H9 (cell line): ENCODE data around the gene SSNA1. TPM values are rescaled to one million over a fixed set of nuclear protein-coding genes. Genes with fewer than 3 reads are reported as not detected.
A peak's percentile ranks its signal among the peaks of the same experiment; 100 is the strongest.

Experiments used
- DNase-seq: peaks from one replicate; pipeline ENCODE4 v3.0.0-alpha.2; 2017
- H2AFZ ChIP-seq: one replicate; pipeline ENCODE4 v1.6.1; 2013; ENCODE audit warnings: mild to moderate bottlenecking, low read length, control low read depth, moderate library complexity
- H2AK5ac ChIP-seq: 2 replicates; pipeline ENCODE4 v1.6.1; 2013; ENCODE audit warnings: low read length, control low read depth, mixed read lengths; ENCODE audit not compliant: insufficient read length
- H2BK120ac ChIP-seq: one replicate; pipeline ENCODE4 v1.6.1; 2013; ENCODE audit warnings: low read depth, mild to moderate bottlenecking, low read length, control low read depth, inconsistent platforms; ENCODE audit not compliant: poor library complexity, severe bottlenecking
- H2BK12ac ChIP-seq: 2 replicates; pipeline ENCODE4 v1.6.1; 2013; ENCODE audit warnings: low read length, control low read depth, mixed read lengths, low read depth; ENCODE audit not compliant: insufficient read length
- H2BK15ac ChIP-seq: 2 replicates; pipeline ENCODE4 v1.6.1; 2013; ENCODE audit warnings: low read depth, low read length, control low read depth
- H2BK20ac ChIP-seq: one replicate; pipeline ENCODE4 v1.6.1; 2013; ENCODE audit warnings: low read depth, mild to moderate bottlenecking, low read length, control low read depth, inconsistent platforms; ENCODE audit not compliant: poor library complexity, severe bottlenecking
- H2BK5ac ChIP-seq: 2 replicates; pipeline ENCODE4 v1.6.1; 2013; ENCODE audit warnings: low read length, control low read depth, mixed read lengths; ENCODE audit not compliant: insufficient read length
- H3K14ac ChIP-seq: 2 replicates; pipeline ENCODE4 v1.6.1; 2013; ENCODE audit warnings: low read length, control low read depth; ENCODE audit not compliant: insufficient read depth
- H3K18ac ChIP-seq: 2 replicates; pipeline ENCODE4 v1.6.1; 2013; ENCODE audit warnings: low read depth, mild to moderate bottlenecking, mixed read lengths, low read length, control low read depth; ENCODE audit not compliant: insufficient read length
- H3K23ac ChIP-seq: 2 replicates; pipeline ENCODE4 v1.6.1; 2013; ENCODE audit warnings: low read length, control low read depth, mixed read lengths, low read depth; ENCODE audit not compliant: insufficient read length
- H3K23me2 ChIP-seq: 2 replicates; pipeline ENCODE4 v1.6.1; 2013; ENCODE audit warnings: low read depth, mild to moderate bottlenecking, mixed read lengths, low read length, control low read depth; ENCODE audit not compliant: insufficient read length, poor library complexity, severe bottlenecking
- H3K27ac ChIP-seq: 2 replicates; pipeline ENCODE4 v1.5.1; 2013; ENCODE audit warnings: low read length, control low read depth, mixed read lengths, low read depth; ENCODE audit not compliant: insufficient read length
- H3K27me3 ChIP-seq: 2 replicates; pipeline ENCODE4 v1.6.1; 2013; ENCODE audit warnings: low read length, control low read depth, inconsistent platforms; ENCODE audit not compliant: insufficient read depth
- H3K4ac ChIP-seq: 2 replicates; pipeline ENCODE4 v1.6.1; 2013; ENCODE audit warnings: low read depth, mild to moderate bottlenecking, control low read depth, inconsistent platforms, low read length, moderate library complexity
- H3K4me1 ChIP-seq: 2 replicates; pipeline ENCODE4 v1.6.1; 2013; ENCODE audit warnings: low read length, control low read depth, inconsistent platforms; ENCODE audit not compliant: insufficient read depth
- H3K4me2 ChIP-seq: 2 replicates; pipeline ENCODE4 v1.6.1; 2013; ENCODE audit warnings: low read length, control low read depth, mixed read lengths; ENCODE audit not compliant: insufficient read length, insufficient read depth
- H3K56ac ChIP-seq: 2 replicates; pipeline ENCODE4 v1.6.1; 2013; ENCODE audit warnings: low read depth, mild to moderate bottlenecking, mixed read lengths, low read length, control low read depth; ENCODE audit not compliant: insufficient read length
- H3K79me1 ChIP-seq: 2 replicates; pipeline ENCODE4 v1.6.1; 2013; ENCODE audit warnings: low read depth, mild to moderate bottlenecking, moderate library complexity, low read length, control low read depth, inconsistent platforms; ENCODE audit not compliant: insufficient read depth, poor library complexity, severe bottlenecking
- H3K79me2 ChIP-seq: 2 replicates; pipeline ENCODE4 v1.6.1; 2013; ENCODE audit warnings: low read length, control low read depth, inconsistent platforms; ENCODE audit not compliant: insufficient read depth
- H3K9ac ChIP-seq: 2 replicates; pipeline ENCODE4 v1.6.1; 2013; ENCODE audit warnings: low read length, control low read depth, mixed read lengths; ENCODE audit not compliant: insufficient read length; ENCODE audit errors: extremely low read depth
- H3K9me3 ChIP-seq: one replicate; pipeline ENCODE4 v1.6.1; 2013; ENCODE audit warnings: low read depth, low read length, inconsistent platforms; ENCODE audit not compliant: control insufficient read depth
- H3T11ph ChIP-seq: one replicate; pipeline ENCODE4 v1.6.1; 2013; ENCODE audit warnings: mild to moderate bottlenecking, low read length, control low read depth, inconsistent platforms
- H4K20me1 ChIP-seq: one replicate; pipeline ENCODE4 v1.6.1; 2013; ENCODE audit not compliant: control insufficient read depth, insufficient read length, insufficient read depth
- H4K5ac ChIP-seq: 2 replicates; pipeline ENCODE4 v1.6.1; 2013; ENCODE audit warnings: low read depth, mild to moderate bottlenecking, mixed read lengths, low read length, control low read depth; ENCODE audit not compliant: insufficient read length
- H4K8ac ChIP-seq: replicated peaks from 2 replicates; pipeline ENCODE4 v1.6.1; 2013; ENCODE audit warnings: low read length, control low read depth, mixed read lengths, low read depth; ENCODE audit not compliant: insufficient read length
- H4K91ac ChIP-seq: 2 replicates; pipeline ENCODE4 v1.6.1; 2013; ENCODE audit warnings: low read depth, mild to moderate bottlenecking, moderate library complexity, mixed read lengths, low read length, control low read depth; ENCODE audit not compliant: insufficient read length
- H3K27ac Mint-ChIP-seq, 3 experiments: 2 replicates in 2 of 3; 3 replicates in 1 of 3; pipeline ENCODE4 v1.8.0; 2020 to 2021; ENCODE audit warnings: mixed read lengths in 3 of 3, mild to moderate bottlenecking in 1 of 3, moderate library complexity in 1 of 3
- H3K27me3 Mint-ChIP-seq: 2 replicates; pipeline ENCODE4 v1.8.0; 2021; ENCODE audit warnings: low read depth, mild to moderate bottlenecking, moderate library complexity, mixed read lengths
- H3K36me3 Mint-ChIP-seq, 3 experiments: 2 replicates in 2 of 3; 3 replicates in 1 of 3; pipeline ENCODE4 v1.8.0; 2020 to 2021; ENCODE audit warnings: low read depth in 3 of 3, mixed read lengths in 3 of 3; ENCODE audit not compliant: insufficient read depth in 1 of 3
- H3K4me1 Mint-ChIP-seq, 2 experiments: 2 replicates each; pipeline ENCODE4 v1.8.0; 2020; ENCODE audit warnings: mixed read lengths in 2 of 2
- H3K4me3 Mint-ChIP-seq, 2 experiments: 2 replicates in 1 of 2; 3 replicates in 1 of 2; pipeline ENCODE4 v1.8.0; 2020 to 2021; ENCODE audit warnings: mild to moderate bottlenecking in 2 of 2, mixed read lengths in 2 of 2, moderate library complexity in 1 of 2
- H3K9me3 Mint-ChIP-seq, 2 experiments: 2 replicates in 1 of 2; 3 replicates in 1 of 2; pipeline ENCODE4 v1.8.0; 2020; ENCODE audit warnings: mild to moderate bottlenecking in 2 of 2, mixed read lengths in 2 of 2, moderate library complexity in 1 of 2
- WGBS: extraction: QIAGEN DNeasy Blood & Tissue Kit; methylation state at CpG from one replicate; pipeline ENCODE4 v1.1.7; 2013; ENCODE audit warnings: missing lambda C conversion rate, low lambda C conversion rate, mixed read lengths; ENCODE audit not compliant: insufficient read length; ENCODE audit errors: extremely low coverage; 5-methylcytosine and 5-hydroxymethylcytosine counted together
- total RNA-seq: library from RNA; stranded (reverse); gene quantifications from 2 replicates; pipeline ENCODE4 v1.2.1, GENCODE V29; 2021
- TF ChIP-seq, protein P1 (sequence below): fragments of 200-600 bp; sonication (generic); conservative IDR thresholded peaks from 3 replicates; pipeline ENCODE4 v1.8.0; 2021; ENCODE audit warnings: antibody characterized with exemption, mild to moderate bottlenecking

The SSNA1 gene
- total RNA-seq, 1 experiment from 2014 or later: 69.2 TPM

- no peaks in the 10 kb centered on the region for H3K36me3 Mint-ChIP-seq
- WGBS: no CpG with 5 or more reads among the region's 36 CpGs
Observed at GRCh38 chr9:137168573-137168903, 19.9 kb upstream of the SSNA1 start.

More at GRCh38 chr9:137168573-137168903, 19.9 kb upstream of the SSNA1 start:
- Histone ChIP-seq H3K4ac (no peak overlapping the region), H3K79me2 (no peaks in the 10 kb centered on the region), H2BK15ac (no peak overlapping the region), H3K18ac (no peak overlapping the region), H3K79me1 (no peaks in the 10 kb centered on the region), H4K8ac (no peak overlapping the region), H2BK20ac (no peak overlapping the region), H3T11ph (no peak overlapping the region), H3K14ac (no peak overlapping the region), H2BK5ac (no peak overlapping the region), H4K5ac (no peak overlapping the region), H3K9me3 (no peaks in the 10 kb centered on the region), H3K4me1 (no peaks in the 10 kb centered on the region), H3K27ac (no peak overlapping the region), H2AK5ac (no peak overlapping the region), H2BK12ac (no peak overlapping the region), H2BK120ac (no peak overlapping the region), H4K91ac (no peak overlapping the region), H3K27me3 (peaks cover 37% of the 10 kb centered on the region; the same call in 1 of the 2 replicates), H3K23ac (no peak overlapping the region), H3K23me2 (peaks cover 4% of the 10 kb centered on the region), H4K20me1 (no peaks in the 10 kb centered on the region), H3K4me2 (peak overlapping the region; percentile 68), H3K56ac (no peak overlapping the region), H3K9ac (no peak overlapping the region), H2AFZ (no peak overlapping the region)
- H3K9me3 Mint-ChIP-seq: no peaks in the 10 kb centered on the region
- peak overlapping the region; percentile 47 to 73; a peak in 4 of 5 replicates for H3K4me3 Mint-ChIP-seq
- peaks cover 3 to 7% of the 10 kb centered on the region in 2 experiments for H3K4me1 Mint-ChIP-seq
- H3K27ac Mint-ChIP-seq: no peak overlapping the region
- TF ChIP-seq, protein P1, sequence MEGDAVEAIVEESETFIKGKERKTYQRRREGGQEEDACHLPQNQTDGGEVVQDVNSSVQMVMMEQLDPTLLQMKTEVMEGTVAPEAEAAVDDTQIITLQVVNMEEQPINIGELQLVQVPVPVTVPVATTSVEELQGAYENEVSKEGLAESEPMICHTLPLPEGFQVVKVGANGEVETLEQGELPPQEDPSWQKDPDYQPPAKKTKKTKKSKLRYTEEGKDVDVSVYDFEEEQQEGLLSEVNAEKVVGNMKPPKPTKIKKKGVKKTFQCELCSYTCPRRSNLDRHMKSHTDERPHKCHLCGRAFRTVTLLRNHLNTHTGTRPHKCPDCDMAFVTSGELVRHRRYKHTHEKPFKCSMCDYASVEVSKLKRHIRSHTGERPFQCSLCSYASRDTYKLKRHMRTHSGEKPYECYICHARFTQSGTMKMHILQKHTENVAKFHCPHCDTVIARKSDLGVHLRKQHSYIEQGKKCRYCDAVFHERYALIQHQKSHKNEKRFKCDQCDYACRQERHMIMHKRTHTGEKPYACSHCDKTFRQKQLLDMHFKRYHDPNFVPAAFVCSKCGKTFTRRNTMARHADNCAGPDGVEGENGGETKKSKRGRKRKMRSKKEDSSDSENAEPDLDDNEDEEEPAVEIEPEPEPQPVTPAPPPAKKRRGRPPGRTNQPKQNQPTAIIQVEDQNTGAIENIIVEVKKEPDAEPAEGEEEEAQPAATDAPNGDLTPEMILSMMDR: no peak
- peaks cover 91% of the 10 kb centered on the region for H3K27me3 Mint-ChIP-seq
- no peak for DNase-seq
